Stimulated activated naive CD8-positive, alpha-beta T cell treated with anti-CD3 and anti-CD28 coated beads, Interleukin-15, Interleukin-2, amounts not matched to agents 100 U/mL and 50 U/mL, for 24 hours (primary cell): ENCODE results near the gene AIFM1.

Experiments
- ATAC-seq: fragments of 150-1000 bp; cut with Tn5 transposase; one replicate; pipeline ENCODE4 v1.10.0; 2021
- DNase-seq: peaks from one replicate; pipeline ENCODE4 v3.0.0; 2021

AIFM1 gene

DNA sequence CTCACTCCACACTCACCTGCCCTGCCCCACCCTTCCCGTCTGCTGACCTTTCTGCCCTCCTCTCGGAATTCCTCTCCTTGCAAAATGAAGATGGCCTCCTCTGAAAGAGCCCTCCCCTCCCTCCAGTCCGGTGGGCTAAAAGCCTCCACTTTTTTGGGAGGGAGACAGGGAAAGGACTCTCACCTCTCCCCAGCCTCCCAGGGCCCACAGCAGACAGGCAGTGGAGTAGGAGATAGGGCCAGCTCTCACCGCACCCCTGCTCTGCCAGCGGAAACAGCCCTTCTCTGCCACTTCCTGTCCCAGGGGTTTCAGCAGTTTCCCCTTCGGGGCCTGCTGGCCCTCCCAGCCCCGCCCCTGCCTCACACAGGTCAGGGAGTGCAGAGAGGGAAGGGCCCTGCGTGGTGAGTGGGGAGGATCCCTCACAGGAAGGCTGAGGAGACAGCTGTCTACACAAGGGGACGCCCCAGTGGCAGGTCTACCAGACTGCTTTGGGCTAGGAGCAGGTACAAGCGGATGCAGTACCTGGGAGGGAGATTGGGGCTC is 73.6 kb downstream of the AIFM1 start:
- DNase-seq (peak; percentile 82), ATAC-seq (peak; percentile 99)

- no peak for ATAC-seq
- DNase-seq = no peak
Observed at GRCh38 chrX:130090364-130090763, 75.3 kb downstream of the AIFM1 start.

GRCh38 chrX:130086447-130087206 is 79.0 kb downstream of the AIFM1 start:
- peak; percentile 72 for DNase-seq

GRCh38 chrX:130085551-130086446 is 79.8 kb downstream of the AIFM1 start:
- DNase-seq (peak; percentile 21), ATAC-seq (no peak)

More at GRCh38 chrX:130086447-130087206, 79.0 kb downstream of the AIFM1 start:
- ATAC-seq = peak; percentile 70

DNA sequence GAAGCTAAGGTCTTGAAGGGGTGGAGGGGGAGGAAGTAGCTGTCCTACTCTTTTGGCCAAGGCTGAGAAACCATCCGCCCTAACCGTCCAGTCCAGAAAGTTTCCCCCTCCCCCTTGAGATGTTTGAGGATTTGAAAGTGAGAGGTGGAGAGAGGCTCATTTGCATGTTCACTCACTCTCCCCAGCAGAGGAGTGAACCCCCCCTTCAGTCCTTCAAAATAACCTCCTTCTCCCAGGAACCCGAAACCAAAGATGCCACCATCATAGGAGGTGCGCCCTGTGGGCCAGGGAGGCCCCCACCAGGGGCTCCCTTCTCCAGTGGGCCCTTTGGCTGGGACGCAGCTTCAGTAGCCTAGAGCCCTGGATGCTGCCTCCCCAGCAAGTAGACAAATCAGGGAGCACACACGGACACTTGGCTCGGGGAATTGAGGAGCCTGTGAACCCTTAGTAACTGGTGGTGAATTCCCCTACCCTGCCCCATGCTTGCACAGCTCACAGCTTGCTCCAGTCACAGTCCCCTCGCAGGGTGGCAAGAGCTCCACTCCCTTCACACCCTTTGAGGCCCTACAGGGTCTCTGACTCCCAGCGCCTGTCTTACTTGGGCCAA is 80.9 kb downstream of the AIFM1 start:
- ATAC-seq (peak; percentile 24), DNase-seq (peak; percentile 14)

DNA sequence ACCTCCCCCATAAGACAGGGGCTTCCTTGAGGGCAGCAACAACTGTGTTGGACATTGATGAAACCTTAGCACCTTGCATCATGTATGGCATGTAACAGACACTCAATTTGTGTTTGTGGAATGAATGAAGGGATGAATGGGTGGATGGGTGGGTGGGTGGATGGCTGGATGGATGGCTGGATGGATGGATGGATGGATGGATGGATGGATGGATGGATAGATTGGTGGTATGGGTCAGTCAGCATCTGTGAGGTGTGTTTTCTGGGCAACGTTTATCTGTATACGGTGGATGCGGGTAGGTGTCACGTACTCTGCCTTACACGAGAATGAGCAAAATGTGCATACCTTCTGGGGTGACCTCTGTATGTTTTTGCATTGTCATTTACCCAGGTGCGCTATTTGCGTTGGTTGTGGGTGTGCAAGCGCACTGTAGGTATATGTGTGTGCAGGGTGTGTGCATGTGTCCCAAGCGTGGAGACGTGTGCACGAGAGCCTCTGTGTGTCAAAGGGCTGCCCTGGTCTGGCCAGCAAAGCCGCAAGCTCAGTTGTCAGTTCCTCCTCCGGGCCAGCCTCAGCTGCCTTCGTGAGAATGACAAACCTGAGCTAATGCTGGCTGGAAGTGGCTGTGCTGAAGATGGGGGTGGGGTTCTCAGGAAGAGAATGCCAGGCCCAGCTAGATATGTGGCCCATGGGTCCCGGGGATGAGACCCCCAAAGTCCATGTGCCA is 81.8 kb downstream of the AIFM1 start:
- ATAC-seq (no peak), DNase-seq (peak; percentile 17)

DNA sequence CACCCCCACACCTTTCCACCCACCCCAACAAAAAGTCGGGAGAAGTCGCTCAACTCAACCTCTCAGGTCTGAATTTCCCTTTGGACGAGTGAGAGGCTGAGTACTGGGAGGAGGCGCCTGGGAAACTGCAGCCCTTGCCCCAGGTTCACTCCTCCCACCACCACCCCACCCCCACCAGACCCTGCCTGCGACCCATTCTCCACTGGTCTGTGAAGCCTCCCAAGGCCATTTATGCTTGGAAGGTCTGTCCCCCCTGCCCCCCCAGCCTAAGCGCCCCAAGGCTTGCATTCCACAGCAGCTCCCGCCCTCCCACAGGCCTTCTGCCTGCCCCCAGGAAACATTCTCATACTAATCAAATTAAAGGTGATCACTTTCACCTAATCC is 82.5 kb downstream of the AIFM1 start:
- no peak for ATAC-seq
- DNase-seq = no peak

DNA sequence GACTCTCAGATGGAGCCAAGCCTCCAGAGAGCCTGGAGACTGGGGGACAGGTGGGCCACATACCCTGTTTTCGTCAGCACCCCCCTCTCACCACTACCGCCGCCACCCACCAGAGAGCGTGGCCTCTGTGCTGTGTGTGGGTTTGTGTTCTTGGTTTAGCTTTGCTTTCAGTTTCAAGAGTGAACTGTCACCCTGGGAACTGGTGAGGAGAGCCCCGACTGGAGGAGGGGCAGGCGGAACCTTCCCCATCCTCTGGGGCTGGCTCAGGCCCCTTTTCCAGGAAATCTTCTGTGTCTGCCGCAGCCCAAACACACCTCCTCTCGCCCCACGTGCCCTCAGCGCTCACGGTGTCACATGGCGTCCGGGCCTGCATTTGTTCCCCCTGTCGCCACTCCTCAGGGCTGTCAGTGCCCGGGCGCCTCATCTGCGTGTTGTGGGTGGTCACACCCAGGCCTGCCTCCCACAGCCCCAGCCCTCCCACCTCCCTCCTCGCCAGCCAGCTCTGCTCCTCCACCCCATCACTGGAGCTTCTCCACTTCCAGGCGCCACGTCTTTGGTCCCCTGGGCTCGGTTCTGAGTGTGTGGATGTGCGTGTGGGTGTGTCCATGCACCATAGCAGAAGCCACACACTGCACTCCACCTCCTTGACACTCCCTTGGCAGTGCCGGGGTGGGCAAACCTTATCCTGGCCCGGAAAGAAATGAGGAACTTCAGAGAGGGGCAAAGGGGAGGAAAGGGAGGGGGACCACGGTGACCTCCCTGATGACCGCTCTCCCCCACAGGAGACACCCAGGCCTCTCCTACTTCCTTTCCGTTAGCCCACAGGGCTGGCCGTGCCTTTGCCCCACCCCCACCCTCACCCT is 83.2 kb downstream of the AIFM1 start:
- ATAC-seq (peak; percentile 72), DNase-seq (peak; percentile 69)

- ATAC-seq = no peak
- DNase-seq = no peak
Observed at GRCh38 chrX:130081421-130082045, 84.1 kb downstream of the AIFM1 start.

- DNase-seq (no peak), ATAC-seq (no peak)
Observed at GRCh38 chrX:130080791-130081367, 84.8 kb downstream of the AIFM1 start.

DNA sequence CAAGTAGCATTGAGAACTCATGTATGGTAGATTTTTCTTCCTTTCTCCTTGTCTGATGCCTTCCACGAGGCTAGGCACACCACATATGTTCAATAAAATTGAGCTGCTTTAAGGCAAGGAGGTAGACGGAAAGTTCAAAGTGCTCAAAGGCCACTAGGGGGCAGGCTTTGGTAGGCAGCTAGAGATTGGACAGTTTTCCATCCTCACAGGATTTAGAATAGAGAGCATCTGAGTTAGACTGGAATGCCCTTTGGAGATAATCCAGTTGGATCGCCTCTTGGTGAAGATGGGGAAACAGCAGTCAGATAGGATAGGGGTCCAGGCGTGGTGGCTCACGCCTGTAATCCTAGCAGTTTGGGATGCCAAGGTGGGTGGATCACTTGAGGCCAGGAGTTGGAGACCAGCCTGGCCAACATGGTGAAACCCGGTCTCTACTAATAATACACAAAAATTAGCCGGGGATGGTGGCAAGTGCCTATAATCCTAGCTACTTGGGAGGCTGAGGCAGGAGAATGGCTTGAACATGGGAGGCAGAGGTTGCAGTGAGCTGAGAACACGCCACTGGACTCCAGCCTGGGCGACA is 85.7 kb downstream of the AIFM1 start:
- ATAC-seq = no peak
- peak; percentile 53 for DNase-seq
